Measurements from ENCODE around the gene PRIM2.
A peak's percentile ranks its signal among the peaks of the same experiment; 100 is the strongest.

Gene PRIM2

GRCh38 chr6:57324538-57324937 is 7.1 kb downstream of the PRIM2 start:
- no peak overlapping the region for H3K4me2 ChIP-seq (ENCODE audit: low read length)
- H3K4me1 ChIP-seq (ENCODE audit: insufficient read depth, low read length, severe bottlenecking) = peaks cover 1% of the 10 kb centered on the region
- H3F3A ChIP-seq (ENCODE audit: insufficient read depth, low read length) = no peaks in the 10 kb centered on the region
- H2AFZ ChIP-seq (ENCODE audit: low read length) = no peak overlapping the region
- no peaks in the 10 kb centered on the region for H4K20me1 ChIP-seq (ENCODE audit: insufficient read depth, low read length)
- H3K27ac ChIP-seq (ENCODE audit: low read depth, low read length, poor library complexity, severe bottlenecking) = no peak overlapping the region
- H3K79me2 ChIP-seq (ENCODE audit: insufficient read depth, low read length) = 0 out of 2 replicates have a peak, but pooled peaks cover 5% of the 10 kb centered on the region
- H3K36me3 ChIP-seq (ENCODE audit: insufficient read depth, low read length) = peaks cover 92% of the 10 kb centered on the region
- H3K4me3 ChIP-seq (ENCODE audit: low read depth, low read length, poor library complexity, severe bottlenecking) = no peak overlapping the region
- no peaks in the 10 kb centered on the region for H3K9me2 ChIP-seq (ENCODE audit: low read depth, low read length)
- no peaks in the 10 kb centered on the region for H3K27me3 ChIP-seq (ENCODE audit: insufficient read depth, low read length)
- no peaks in the 10 kb centered on the region; the same call in 1 of the 2 replicates for H3K9me3 ChIP-seq (ENCODE audit: low read length)
- peak; percentile 45 for TF ChIP-seq CTCF (IDR thresholded peaks at IDR 0.05; ENCODE audit: low read length)
- no peak for TF ChIP-seq EZH2 (IDR thresholded peaks at IDR 0.05; ENCODE audit: borderline replicate concordance, low read length)
- H3K9ac ChIP-seq (ENCODE audit: low read length) = no peak overlapping the region

GRCh38 chr6:57327311-57327710 is 9.9 kb downstream of the PRIM2 start:
- Histone ChIP-seq H3K9ac (ENCODE audit: low read length) (no peak overlapping the region), H3K9me2 (ENCODE audit: low read depth, low read length) (no peaks in the 10 kb centered on the region), H3K27ac (ENCODE audit: low read depth, low read length, poor library complexity, severe bottlenecking) (no peak overlapping the region), H3F3A (ENCODE audit: insufficient read depth, low read length) (no peaks in the 10 kb centered on the region), H3K36me3 (ENCODE audit: insufficient read depth, low read length) (peaks cover 92% of the 10 kb centered on the region), H3K27me3 (ENCODE audit: insufficient read depth, low read length) (no peaks in the 10 kb centered on the region), H4K20me1 (ENCODE audit: insufficient read depth, low read length) (no peaks in the 10 kb centered on the region), H2AFZ (ENCODE audit: low read length) (no peak overlapping the region), H3K4me3 (ENCODE audit: low read depth, low read length, poor library complexity, severe bottlenecking) (no peak overlapping the region), H3K4me2 (ENCODE audit: low read length) (no peak overlapping the region), H3K4me1 (ENCODE audit: insufficient read depth, low read length, severe bottlenecking) (no peaks in the 10 kb centered on the region), H3K9me3 (ENCODE audit: low read length) (peaks cover 6% of the 10 kb centered on the region), H3K79me2 (ENCODE audit: insufficient read depth, low read length) (peaks cover 17% of the 10 kb centered on the region)
- no peak for TF ChIP-seq EZH2 (IDR thresholded peaks at IDR 0.05; ENCODE audit: borderline replicate concordance, low read length)
- TF ChIP-seq CTCF (IDR thresholded peaks at IDR 0.05; ENCODE audit: low read length) = no peak

- Histone ChIP-seq H3K4me1 (ENCODE audit: insufficient read depth, low read length, severe bottlenecking) (no peaks in the 10 kb centered on the region), H3K4me3 (ENCODE audit: low read depth, low read length, poor library complexity, severe bottlenecking) (no peak overlapping the region), H3K4me2 (ENCODE audit: low read length) (no peak overlapping the region), H3K79me2 (ENCODE audit: insufficient read depth, low read length) (peaks cover 23% of the 10 kb centered on the region), H3K9ac (ENCODE audit: low read length) (no peak overlapping the region), H3K36me3 (ENCODE audit: insufficient read depth, low read length) (peaks cover 92% of the 10 kb centered on the region), H3K9me2 (ENCODE audit: low read depth, low read length) (no peaks in the 10 kb centered on the region), H4K20me1 (ENCODE audit: insufficient read depth, low read length) (no peaks in the 10 kb centered on the region), H3K27ac (ENCODE audit: low read depth, low read length, poor library complexity, severe bottlenecking) (no peak overlapping the region), H2AFZ (ENCODE audit: low read length) (no peak overlapping the region), H3K27me3 (ENCODE audit: insufficient read depth, low read length) (no peaks in the 10 kb centered on the region), H3F3A (ENCODE audit: insufficient read depth, low read length) (no peaks in the 10 kb centered on the region), H3K9me3 (ENCODE audit: low read length) (peaks cover 7% of the 10 kb centered on the region)
- TF ChIP-seq CTCF (IDR thresholded peaks at IDR 0.05; ENCODE audit: low read length) = no peak
- TF ChIP-seq EZH2 (IDR thresholded peaks at IDR 0.05; ENCODE audit: borderline replicate concordance, low read length) = no peak
These were observed 10.6 kb downstream of the PRIM2 start for GRCh38 chr6:57328074-57328473.
